Activated CD8-positive, alpha-beta T cell treated with anti-CD3 and anti-CD28 coated beads for 36 hours (primary cell): ENCODE measurements around the gene DPCD. TPM values are rescaled to one million over a fixed set of nuclear protein-coding genes. Genes with fewer than 3 reads are reported as not detected.

Experiments
- ATAC-seq: fragments of 200-7000 bp; cut with Tn5 transposase; one replicate; pipeline ENCODE4 v1.10.0; 2021; ENCODE audit warnings: mild to moderate bottlenecking, moderate library complexity
- CTCF ChIA-PET: fragments of 350-600 bp; sonication (Branson Sonifier 250); formaldehyde crosslinking; loops from one replicate; lab custom pipeline; 2021; ENCODE audit warnings: antibody characterized with exemption; lab: Charles Lee
- POLR2A ChIA-PET: fragments of 350-600 bp; sonication (Branson Sonifier 250); formaldehyde crosslinking; loops from one replicate; lab custom pipeline; 2021; ENCODE audit warnings: antibody characterized with exemption; lab: Charles Lee
- DNase-seq: peaks from one replicate; pipeline ENCODE4 v3.0.0-alpha.2; 2020
- H3K27ac Mint-ChIP-seq: one replicate; pipeline ENCODE4 v1.8.0; 2021; ENCODE audit warnings: mild to moderate bottlenecking, mixed read lengths
- H3K27me3 Mint-ChIP-seq: one replicate; pipeline ENCODE4 v1.8.0; 2021; ENCODE audit warnings: mixed read lengths
- H3K36me3 Mint-ChIP-seq: one replicate; pipeline ENCODE4 v1.8.0; 2021; ENCODE audit warnings: low read depth, mixed read lengths
- H3K4me1 Mint-ChIP-seq: one replicate; pipeline ENCODE4 v1.8.0; 2021; ENCODE audit warnings: low read depth, mixed read lengths
- H3K4me3 Mint-ChIP-seq: one replicate; pipeline ENCODE4 v1.8.0; 2021; ENCODE audit warnings: mild to moderate bottlenecking, moderate library complexity, mixed read lengths
- H3K9me3 Mint-ChIP-seq: one replicate; pipeline ENCODE4 v1.8.0; 2021; ENCODE audit warnings: mixed read lengths
- CTCF ChIP-seq: fragments of 200-600 bp; IDR thresholded peaks from one replicate; pipeline ENCODE4 v1.8.0; 2022; ENCODE audit warnings: antibody characterized with exemption, mild to moderate bottlenecking
- intact Hi-C: fragments of 100-400 bp; cut with micrococcal nuclease; formaldehyde crosslinking; loops from one replicate; pipeline ENCODE4 v1.10.0; 2022
- total RNA-seq, 2 experiments: library from RNA; stranded (reverse); gene quantifications; one replicate each; pipeline ENCODE4 v1.2.3, GENCODE V29; 2021

Gene DPCD
- total RNA-seq, 2 experiments from 2014 or later = 19.0 TPM

DNA sequence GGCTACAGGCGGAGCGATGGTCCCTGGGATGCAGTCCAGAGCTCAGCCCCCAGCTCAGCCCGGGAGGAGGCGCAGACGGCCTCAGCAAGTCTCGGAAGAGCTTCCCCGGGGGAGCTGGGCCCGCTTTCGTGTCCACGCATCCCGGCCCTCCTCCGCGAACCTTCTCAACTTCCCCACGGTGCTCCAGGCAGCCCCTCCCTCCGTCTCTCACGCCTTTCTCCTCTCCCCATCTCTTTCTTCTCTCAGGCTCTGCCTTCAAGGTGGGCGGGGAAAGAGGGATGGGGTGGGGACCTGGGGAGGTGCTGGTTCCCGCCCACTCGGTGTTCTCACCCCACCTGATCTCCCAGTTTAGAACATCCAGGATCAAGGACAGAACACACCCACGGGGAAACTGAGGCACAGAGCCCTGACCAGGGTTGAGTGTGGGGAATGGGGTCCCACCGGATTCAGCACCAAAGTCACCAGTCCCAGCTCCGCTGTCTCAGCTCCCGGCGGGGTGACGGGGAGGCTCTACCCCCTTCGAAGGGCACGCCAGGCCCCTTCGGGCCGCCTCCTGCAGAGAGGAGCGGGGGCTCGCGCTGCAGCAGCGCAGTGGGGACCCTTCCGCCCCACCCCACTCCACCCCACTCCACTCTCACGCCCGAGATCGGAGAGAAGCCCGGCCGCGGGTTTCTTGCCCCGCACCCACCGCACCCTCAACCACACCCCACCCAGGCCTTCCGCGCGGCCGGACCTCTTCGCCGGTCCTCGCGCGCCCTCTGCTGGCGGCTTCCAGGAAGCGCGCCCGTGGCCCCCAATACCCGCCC, 18.3 kb upstream of the DPCD start:
- ATAC-seq (peak; percentile 84), DNase-seq (peak; percentile 84)
- ChIA-PET CTCF (interaction anchor here (0.6 to 4.3 kb wide), 42 partner anchors 10 to 520 kb away, joined by 3 to 73 read pairs (median 5); partner anchors contain the start of gene BTRC), POLR2A (interaction anchor here (0.6 to 1.5 kb wide), 2 partner anchors 342 to 356 kb away, joined by 3 to 7 read pairs; no protein-coding TSS in a partner anchor)
- intact Hi-C loops = loop anchor here (5.0 kb wide), 2 partner anchors 278 to 353 kb away; no protein-coding TSS in a partner anchor
- Mint-ChIP-seq H3K36me3 (no peaks in the 10 kb centered on the region), H3K9me3 (no peaks in the 10 kb centered on the region), H3K27me3 (peaks cover 41% of the 10 kb centered on the region), H3K4me3 (peak overlapping the region; percentile 72), H3K4me1 (peaks cover 16% of the 10 kb centered on the region), H3K27ac (no peak overlapping the region)
- TF ChIP-seq CTCF = peak; percentile 88

DNA sequence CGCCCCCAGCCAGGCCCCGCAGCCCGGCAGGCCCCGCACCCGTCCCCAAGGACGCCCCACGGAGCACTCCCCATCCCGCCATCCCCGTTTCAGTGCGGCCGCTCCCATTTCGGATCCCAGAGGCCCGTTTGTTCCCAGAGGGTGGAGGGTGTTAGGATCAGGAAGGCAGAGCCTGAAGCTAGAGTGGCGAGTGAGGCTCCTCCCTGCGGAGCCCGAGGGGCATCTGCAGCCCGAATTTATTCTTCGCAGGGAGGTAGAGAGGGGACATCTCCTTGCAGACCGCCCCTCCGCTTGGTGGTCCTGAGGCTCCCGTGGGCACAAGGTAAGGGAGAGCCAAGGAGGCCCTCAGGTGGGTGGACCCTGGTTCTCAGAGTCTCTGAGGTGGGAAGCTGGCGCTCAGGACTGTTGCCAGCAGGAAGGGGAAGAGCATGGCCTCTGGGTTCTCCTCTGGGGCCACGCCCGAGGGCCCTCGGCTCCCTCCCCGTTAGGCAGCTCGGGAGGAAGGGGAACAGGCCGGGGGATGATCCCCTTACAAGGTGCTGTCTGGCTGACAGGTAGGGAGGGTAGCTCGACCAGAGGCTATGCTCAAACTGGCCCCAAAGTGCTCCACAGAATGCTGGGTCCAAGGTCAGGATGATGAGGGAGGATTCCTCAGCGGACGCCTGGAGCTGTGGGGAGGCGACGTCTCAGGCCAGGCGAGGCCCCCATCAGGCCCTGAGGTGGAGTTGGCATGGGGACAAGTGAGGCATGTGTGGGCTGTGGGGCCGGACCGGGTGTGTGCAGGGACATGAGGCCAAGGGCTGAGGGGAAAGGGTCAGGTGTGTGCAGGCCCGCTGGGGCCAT, 17.5 kb upstream of the DPCD start:
- H3K4me3 Mint-ChIP-seq = peak overlapping the region; percentile 72
- POLR2A ChIA-PET = interaction anchor here (0.6 to 2.2 kb wide), 5 partner anchors 9 to 357 kb away, joined by 3 to 7 read pairs (median 3); partner anchors contain the start of genes DPCD and POLL
- DNase-seq = no peak
- H3K4me1 Mint-ChIP-seq = peaks cover 16% of the 10 kb centered on the region
- peaks cover 34% of the 10 kb centered on the region for H3K27me3 Mint-ChIP-seq
- H3K27ac Mint-ChIP-seq = no peak overlapping the region
- CTCF ChIA-PET = interaction anchor here (0.6 to 4.3 kb wide), 40 partner anchors 8 to 520 kb away, joined by 3 to 73 read pairs (median 4); no protein-coding TSS in a partner anchor
- H3K36me3 Mint-ChIP-seq = no peaks in the 10 kb centered on the region
- peak; percentile 13 for TF ChIP-seq CTCF
- peak; percentile 20 for ATAC-seq
- intact Hi-C loops = loop anchor here (5.0 kb wide), 1 partner anchor 353 kb away; no protein-coding TSS in a partner anchor
- no peaks in the 10 kb centered on the region for H3K9me3 Mint-ChIP-seq

- TF ChIP-seq CTCF = no peak
- Mint-ChIP-seq H3K9me3 (no peaks in the 10 kb centered on the region), H3K27me3 (peaks cover 27% of the 10 kb centered on the region), H3K4me1 (peaks cover 14% of the 10 kb centered on the region), H3K36me3 (no peaks in the 10 kb centered on the region), H3K27ac (no peak overlapping the region), H3K4me3 (no peak overlapping the region)
- POLR2A ChIA-PET = interaction anchor here (0.6 to 2.2 kb wide), 6 partner anchors 9 to 358 kb away, joined by 3 to 7 read pairs (median 3); partner anchors contain the start of genes DPCD and POLL
- ATAC-seq = no peak
- no peak for DNase-seq
- intact Hi-C loops = loop anchor here (5.0 kb wide), 1 partner anchor 354 kb away; no protein-coding TSS in a partner anchor
- CTCF ChIA-PET = interaction anchor here (0.6 to 4.3 kb wide), 31 partner anchors 7 to 505 kb away, joined by 3 to 73 read pairs (median 5); no protein-coding TSS in a partner anchor
These were observed 16.7 kb upstream of the DPCD start for GRCh38 chr10:101571271-101571925.

DNA sequence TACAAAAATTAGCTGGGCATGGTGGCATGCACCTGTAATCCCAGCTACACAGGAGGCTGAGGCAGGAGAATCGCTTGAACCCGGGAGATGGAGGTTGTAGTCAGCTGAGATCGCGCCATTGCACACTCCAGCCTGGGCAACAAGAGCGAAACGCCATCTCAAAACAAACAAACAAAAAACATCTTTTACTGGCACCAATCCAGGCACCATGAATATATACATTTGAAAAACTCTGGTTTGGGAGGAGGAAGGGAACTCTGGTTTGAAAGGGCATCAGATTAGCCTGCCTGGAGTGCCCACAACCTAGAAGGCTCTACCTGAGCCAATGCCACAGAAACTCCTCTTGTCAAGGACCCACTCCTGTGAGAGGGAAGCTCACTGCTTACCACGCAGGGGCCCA, 16.0 kb upstream of the DPCD start:
- no peak for ATAC-seq
- ChIA-PET POLR2A (interaction anchor here (0.7 to 2.2 kb wide), 3 partner anchors 8 to 211 kb away, joined by 3 to 7 read pairs (median 3); partner anchors contain the start of genes DPCD and POLL), CTCF (interaction anchor here (0.6 to 4.3 kb wide), 10 partner anchors 10 to 506 kb away, joined by 3 to 73 read pairs (median 12); no protein-coding TSS in a partner anchor)
- H3K4me3 Mint-ChIP-seq = no peak overlapping the region
- DNase-seq = no peak
- H3K36me3 Mint-ChIP-seq = no peaks in the 10 kb centered on the region
- H3K27ac Mint-ChIP-seq = no peak overlapping the region
- intact Hi-C loops = loop anchor here (5.0 kb wide), 1 partner anchor 355 kb away; no protein-coding TSS in a partner anchor
- TF ChIP-seq CTCF = no peak
- peaks cover 23% of the 10 kb centered on the region for H3K27me3 Mint-ChIP-seq
- H3K4me1 Mint-ChIP-seq = peaks cover 11% of the 10 kb centered on the region
- H3K9me3 Mint-ChIP-seq = no peaks in the 10 kb centered on the region
